HFF-Myc (cell line): ENCODE results near the gene CDKN2AIP.

Experiments
- DNase-seq: peaks from one replicate; pipeline ENCODE4 v3.0.0-alpha.2; 2011; ENCODE audit warnings: low read depth; ENCODE audit errors: extremely low read depth
- H3K4me3 ChIP-seq: replicated peaks from 2 replicates; pipeline ENCODE4 v1.5.1; 2011; ENCODE audit warnings: low read depth, mild to moderate bottlenecking, control low read depth, low read length
- TF ChIP-seq, protein P1 (sequence below): IDR thresholded peaks from 2 replicates; pipeline ENCODE4 v1.5.1; 2012; ENCODE audit warnings: mild to moderate bottlenecking, low read depth, low read length, control low read depth; ENCODE audit errors: missing control alignments

CDKN2AIP gene

DNA sequence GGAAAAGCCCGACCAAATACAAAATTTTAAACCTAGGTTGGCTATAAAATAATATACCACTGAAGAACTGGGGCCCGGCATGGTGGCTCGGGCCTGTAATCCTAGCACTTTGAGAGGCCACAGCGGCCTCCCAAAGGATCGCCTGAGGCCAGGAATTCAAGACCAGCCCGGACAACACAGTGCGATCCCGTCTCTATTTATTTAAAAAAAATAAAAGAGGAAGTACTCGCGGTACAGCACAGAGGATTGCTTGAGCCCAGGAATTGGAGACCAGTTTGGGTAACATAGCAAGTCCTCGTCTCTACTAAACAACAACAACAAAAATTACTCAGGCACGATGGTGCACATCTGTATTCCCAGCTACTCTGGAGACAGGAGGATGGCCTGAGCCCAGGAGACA lies 44.8 kb upstream of the CDKN2AIP start:
- TF ChIP-seq, protein P1, sequence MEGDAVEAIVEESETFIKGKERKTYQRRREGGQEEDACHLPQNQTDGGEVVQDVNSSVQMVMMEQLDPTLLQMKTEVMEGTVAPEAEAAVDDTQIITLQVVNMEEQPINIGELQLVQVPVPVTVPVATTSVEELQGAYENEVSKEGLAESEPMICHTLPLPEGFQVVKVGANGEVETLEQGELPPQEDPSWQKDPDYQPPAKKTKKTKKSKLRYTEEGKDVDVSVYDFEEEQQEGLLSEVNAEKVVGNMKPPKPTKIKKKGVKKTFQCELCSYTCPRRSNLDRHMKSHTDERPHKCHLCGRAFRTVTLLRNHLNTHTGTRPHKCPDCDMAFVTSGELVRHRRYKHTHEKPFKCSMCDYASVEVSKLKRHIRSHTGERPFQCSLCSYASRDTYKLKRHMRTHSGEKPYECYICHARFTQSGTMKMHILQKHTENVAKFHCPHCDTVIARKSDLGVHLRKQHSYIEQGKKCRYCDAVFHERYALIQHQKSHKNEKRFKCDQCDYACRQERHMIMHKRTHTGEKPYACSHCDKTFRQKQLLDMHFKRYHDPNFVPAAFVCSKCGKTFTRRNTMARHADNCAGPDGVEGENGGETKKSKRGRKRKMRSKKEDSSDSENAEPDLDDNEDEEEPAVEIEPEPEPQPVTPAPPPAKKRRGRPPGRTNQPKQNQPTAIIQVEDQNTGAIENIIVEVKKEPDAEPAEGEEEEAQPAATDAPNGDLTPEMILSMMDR, result no peak
- DNase-seq, result no peak
- H3K4me3 ChIP-seq, result no peak overlapping the region

DNA sequence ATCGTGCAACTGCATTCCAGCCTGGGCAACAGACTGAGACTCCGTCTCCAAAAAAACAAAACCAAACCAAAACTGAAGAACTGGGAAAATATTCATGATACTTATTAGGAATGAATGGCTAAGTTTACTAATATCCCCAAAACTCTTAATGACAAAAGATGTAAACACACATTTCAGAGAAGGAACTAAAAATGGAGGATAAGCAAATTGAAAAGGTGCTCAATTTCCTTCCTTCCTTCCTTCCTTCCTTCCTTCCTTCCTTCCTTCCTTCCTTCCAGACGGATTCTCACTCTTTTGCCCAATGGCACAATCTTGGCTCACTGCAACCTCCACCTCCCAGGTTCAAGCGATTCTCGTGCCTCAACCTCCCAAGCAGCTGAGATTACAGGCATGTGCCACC lies 44.4 kb upstream of the CDKN2AIP start:
- no peak overlapping the region for H3K4me3 ChIP-seq
- DNase-seq, result no peak
- TF ChIP-seq, protein P1, result no peak

DNA sequence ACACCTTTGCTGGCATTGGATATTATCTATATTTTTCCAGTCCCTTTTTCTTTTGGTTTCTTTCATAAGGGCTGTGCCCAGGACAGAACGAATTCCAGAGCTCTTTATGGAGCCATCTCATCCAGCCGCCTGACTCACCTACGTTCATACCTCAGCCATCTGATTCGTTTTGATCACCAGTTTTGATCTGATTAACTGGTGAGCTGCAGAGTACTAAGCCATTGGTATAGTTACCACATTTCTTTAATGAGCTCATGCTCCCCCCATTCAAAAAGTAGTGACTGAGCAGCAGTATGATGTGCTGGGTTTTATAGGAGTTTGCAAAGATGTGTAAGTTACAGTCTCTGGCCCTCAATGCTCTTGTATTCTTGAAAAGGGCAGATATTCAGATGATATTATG lies 43.0 kb upstream of the CDKN2AIP start:
- TF ChIP-seq, protein P1, result no peak
- no peak for DNase-seq

DNA sequence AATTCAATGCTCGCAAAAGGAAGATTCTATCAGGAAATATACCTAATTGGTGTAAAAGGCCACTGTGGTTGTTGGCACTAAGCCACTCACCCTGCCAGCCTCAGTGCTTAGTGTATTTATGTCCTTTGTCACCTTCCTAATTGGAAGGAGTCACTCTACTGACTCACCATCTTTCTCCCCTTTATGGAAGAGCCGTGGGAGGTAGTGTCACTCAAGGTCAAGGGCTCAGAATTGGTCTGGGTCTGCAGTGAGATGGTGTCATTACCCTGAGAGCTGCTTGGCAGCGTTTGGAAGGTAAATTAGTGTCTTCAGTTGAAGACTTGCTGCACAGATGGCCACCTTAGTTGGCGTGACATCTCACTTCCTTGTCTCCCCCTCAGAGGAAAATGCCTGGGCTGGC lies 41.7 kb upstream of the CDKN2AIP start:
- no peak overlapping the region for H3K4me3 ChIP-seq
- no peak for DNase-seq
- TF ChIP-seq, protein P1, result no peak

More for the DNA sequence above, 43.0 kb upstream of the CDKN2AIP start:
- no peak overlapping the region for H3K4me3 ChIP-seq

DNA sequence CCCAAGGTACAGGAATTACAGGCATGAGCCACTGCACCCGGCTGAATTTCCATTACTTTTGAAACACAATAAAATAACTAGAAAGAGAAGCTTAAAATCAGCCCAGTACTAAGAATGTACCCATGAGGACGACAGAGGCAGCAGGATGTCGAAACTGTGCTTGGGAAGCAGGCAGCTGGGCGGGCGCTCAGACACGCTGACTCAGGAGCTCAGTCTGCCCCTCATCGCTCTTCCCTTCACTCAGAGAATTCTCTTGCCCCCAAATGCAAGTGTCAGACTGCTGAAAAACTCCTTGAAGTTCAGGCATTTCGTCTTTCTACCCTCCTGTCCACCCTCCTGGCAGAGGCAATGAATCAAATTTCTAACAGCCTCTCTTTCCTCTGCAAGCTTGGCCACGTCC lies 41.0 kb upstream of the CDKN2AIP start:
- DNase-seq, result no peak
- H3K4me3 ChIP-seq, result no peak overlapping the region
- TF ChIP-seq, protein P1, result no peak

DNA sequence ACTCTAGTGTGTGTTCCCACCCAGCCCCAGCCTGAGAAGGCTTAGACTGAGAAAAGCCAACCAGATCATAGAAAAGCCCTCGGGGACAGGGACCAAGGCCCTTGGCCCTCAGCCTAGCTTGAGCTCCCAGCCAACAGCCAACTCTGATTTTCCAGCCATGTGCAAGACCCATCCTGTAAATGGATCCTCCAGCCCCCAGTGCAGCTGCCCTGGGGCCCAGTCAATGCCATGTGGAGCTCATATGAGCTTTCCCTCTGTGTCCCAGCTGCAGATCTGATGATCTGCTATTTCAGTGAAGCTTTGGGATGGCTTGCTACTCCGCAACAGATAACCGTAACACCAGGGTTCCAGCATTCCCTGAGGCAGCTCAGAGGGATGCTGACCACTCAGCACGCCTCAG lies 40.5 kb upstream of the CDKN2AIP start:
- DNase-seq, result no peak
- TF ChIP-seq, protein P1, result no peak
- no peak overlapping the region for H3K4me3 ChIP-seq

DNA sequence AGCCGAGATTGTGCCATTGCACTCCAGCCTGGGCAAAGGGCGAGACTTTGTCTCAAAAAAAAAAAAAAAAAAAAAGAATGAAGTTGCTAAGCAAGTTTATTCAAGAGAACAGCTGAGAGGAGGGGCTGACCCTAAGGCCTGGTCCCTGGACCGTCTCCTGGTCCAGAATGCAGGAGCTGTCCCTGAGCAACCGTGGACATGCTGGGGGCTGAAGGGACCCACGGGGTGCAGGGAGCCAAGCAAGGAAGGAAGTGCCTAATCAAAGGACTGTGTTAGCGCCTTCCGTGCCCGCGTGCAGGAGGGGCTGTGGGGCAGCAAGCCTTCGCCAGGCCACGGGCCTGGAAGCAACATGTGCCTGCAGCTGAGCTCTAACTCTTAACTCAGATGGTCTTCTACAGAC lies 39.1 kb upstream of the CDKN2AIP start:
- no peak for DNase-seq

More for the DNA sequence above, 39.1 kb upstream of the CDKN2AIP start:
- TF ChIP-seq, protein P1, result no peak
- H3K4me3 ChIP-seq, result no peak overlapping the region
